ENCODE data around the gene KRT13. TPM values are rescaled to one million over a fixed set of nuclear protein-coding genes. Genes with fewer than 3 reads are reported as not detected.
"Not testable (repeated sequence)": the region's sequence is repeated elsewhere in the genome, so short reads cannot be mapped to it uniquely, and the experiment has no call there.

The KRT13 gene
- total RNA-seq, 1 donor from 2014 or later = 5.5 TPM

DNA sequence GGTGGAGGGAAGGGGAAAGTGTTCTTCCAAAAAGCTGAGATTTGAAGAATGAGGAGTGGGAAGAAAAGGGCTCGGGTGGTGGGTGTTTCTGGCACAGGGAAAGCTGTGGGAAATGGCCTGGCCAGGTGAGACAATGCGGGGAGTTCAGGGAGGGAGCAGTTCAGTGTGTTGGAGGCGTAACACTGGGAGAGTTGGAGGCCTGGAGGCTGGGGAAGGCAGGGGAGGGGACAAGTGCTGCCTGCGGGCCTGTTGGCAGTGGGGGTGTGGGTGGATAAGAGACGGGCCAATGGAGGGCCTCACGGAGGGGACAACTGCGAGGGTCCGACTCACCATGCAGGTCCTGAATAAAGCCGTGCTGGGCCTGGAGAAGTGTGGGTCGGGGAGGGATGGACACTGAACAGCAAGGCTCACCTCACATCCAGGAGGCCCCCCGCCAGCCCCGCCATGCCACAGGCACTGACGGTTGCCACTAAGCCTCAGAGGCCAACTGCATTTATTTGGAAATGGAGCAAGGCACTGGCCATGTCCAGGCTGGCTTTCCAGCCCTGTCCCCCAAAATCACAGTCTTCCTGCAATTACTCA lies 40.5 kb upstream of the KRT13 start:
- no peak for DNase-seq
- Histone ChIP-seq H3K4me3 (no peak overlapping the region), H3K4me1 (peaks cover 14% of the 10 kb centered on the region), H3K36me3 (no peaks in the 10 kb centered on the region), H3K27me3 (no peaks in the 10 kb centered on the region), H3K9me3 (no peaks in the 10 kb centered on the region), H3K27ac (no peak overlapping the region)
- TF ChIP-seq, protein P1, sequence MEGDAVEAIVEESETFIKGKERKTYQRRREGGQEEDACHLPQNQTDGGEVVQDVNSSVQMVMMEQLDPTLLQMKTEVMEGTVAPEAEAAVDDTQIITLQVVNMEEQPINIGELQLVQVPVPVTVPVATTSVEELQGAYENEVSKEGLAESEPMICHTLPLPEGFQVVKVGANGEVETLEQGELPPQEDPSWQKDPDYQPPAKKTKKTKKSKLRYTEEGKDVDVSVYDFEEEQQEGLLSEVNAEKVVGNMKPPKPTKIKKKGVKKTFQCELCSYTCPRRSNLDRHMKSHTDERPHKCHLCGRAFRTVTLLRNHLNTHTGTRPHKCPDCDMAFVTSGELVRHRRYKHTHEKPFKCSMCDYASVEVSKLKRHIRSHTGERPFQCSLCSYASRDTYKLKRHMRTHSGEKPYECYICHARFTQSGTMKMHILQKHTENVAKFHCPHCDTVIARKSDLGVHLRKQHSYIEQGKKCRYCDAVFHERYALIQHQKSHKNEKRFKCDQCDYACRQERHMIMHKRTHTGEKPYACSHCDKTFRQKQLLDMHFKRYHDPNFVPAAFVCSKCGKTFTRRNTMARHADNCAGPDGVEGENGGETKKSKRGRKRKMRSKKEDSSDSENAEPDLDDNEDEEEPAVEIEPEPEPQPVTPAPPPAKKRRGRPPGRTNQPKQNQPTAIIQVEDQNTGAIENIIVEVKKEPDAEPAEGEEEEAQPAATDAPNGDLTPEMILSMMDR (IDR thresholded peaks at IDR 0.05) = no peak
- intact Hi-C loops (cut with DNase I) = loop anchor here (5.0 kb wide), 1 partner anchor 101 kb away; no protein-coding TSS in a partner anchor
- no peak for ATAC-seq

DNA sequence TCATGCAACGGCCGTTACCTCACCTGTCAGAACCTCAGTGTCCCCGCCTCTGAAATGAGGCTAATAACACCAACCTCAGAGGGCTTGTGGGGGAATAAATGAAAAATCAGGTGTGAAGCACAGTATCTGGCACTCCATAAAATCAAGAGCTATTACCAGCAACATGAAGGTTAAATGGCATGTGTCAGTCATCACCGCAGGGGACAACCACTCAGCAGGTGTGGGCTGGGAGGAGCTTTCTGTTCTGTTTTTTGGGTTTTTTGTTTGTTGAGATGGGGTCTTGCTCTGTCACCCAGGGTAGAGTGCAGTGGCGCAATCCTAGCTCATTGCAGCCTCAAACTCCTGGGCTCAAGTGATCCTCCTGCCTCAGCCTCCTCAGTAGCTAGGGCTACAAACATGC lies 39.5 kb upstream of the KRT13 start:
- ATAC-seq (no peak), DNase-seq (no peak)
- Histone ChIP-seq H3K9me3 (no peaks in the 10 kb centered on the region), H3K36me3 (no peaks in the 10 kb centered on the region), H3K27ac (no peak overlapping the region), H3K4me3 (no peak overlapping the region), H3K4me1 (peaks cover 14% of the 10 kb centered on the region), H3K27me3 (no peaks in the 10 kb centered on the region)
- intact Hi-C loops (cut with DNase I) = loop anchor here (5.0 kb wide), 1 partner anchor 102 kb away; no protein-coding TSS in a partner anchor
- TF ChIP-seq, protein P1 (IDR thresholded peaks at IDR 0.05) = no peak

DNA sequence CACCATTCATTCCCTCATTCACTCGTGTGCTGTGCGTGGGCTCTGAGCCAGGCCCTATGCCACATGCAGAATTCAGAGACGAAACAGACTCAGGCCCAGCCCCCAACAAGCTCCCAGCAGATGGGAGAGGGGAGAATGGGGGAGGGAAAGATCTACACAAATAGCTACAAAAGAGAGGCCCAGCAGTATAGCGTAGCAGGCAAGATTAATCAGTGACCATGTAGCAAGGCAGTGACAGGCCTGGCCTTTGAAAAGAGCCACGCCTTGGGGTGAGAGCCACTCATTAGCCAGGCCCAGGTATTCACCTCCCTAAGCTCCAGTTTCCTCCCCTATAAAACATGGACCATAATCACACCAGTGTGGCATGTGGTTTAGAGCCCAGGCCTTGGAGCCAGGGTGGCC lies 39.1 kb upstream of the KRT13 start:
- TF ChIP-seq, protein P1 (IDR thresholded peaks at IDR 0.05) = no peak

DNA sequence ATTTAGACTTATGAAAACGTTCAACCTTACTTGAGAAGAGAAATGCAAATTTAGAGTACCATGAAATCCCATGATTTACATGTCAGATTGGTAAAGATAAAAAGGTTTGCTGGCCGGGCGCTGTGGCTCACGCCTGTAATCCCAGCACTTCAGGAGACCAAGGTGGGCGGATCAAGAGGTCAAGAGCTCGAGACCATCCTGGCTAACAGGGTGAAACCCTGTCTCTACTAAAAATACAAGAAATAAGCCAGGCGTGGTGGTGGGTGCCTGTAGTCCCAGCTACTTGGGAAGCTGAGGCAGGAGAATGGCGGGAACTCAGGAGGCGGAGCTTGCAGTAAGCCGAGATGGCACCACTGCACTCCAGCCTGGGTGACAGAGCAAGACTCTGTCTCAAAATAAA lies 37.4 kb upstream of the KRT13 start:
- H3K27ac ChIP-seq; H3K4me1 ChIP-seq; DNase-seq; ATAC-seq; H3K27me3 ChIP-seq; H3K9me3 ChIP-seq; H3K4me3 ChIP-seq; H3K36me3 ChIP-seq; intact Hi-C loops (cut with DNase I): not testable (repeated sequence)

More for the DNA sequence above, 39.1 kb upstream of the KRT13 start:
- Histone ChIP-seq H3K4me1 (peaks cover 14% of the 10 kb centered on the region), H3K4me3 (no peak overlapping the region), H3K9me3 (no peaks in the 10 kb centered on the region), H3K27me3 (no peaks in the 10 kb centered on the region), H3K27ac (no peak overlapping the region), H3K36me3 (no peaks in the 10 kb centered on the region)
- intact Hi-C loops (cut with DNase I) = no loop called here
- DNase-seq (no peak), ATAC-seq (peak; percentile 53)

DNA sequence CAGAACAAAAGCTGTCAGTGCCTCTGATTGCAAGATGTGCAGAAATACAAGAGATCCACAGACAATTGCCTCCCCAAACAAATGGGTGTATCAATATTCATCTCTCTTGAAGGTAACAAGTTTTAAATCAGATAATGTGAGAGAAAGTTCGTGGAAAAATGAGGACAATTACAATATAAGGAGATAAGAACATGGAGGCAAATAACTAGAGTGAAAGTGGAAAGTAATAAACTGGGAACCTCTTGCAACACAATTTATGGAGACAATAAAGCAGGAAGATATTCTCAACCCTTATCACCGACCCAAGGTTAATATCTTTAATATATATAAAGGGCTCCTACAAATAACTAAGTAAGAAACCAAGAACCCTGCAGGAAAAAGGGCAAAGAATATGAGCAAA lies 36.9 kb upstream of the KRT13 start:
- no peak for ATAC-seq
- intact Hi-C loops (cut with DNase I) = no loop called here
- H3K36me3 ChIP-seq = no peaks in the 10 kb centered on the region

DNA sequence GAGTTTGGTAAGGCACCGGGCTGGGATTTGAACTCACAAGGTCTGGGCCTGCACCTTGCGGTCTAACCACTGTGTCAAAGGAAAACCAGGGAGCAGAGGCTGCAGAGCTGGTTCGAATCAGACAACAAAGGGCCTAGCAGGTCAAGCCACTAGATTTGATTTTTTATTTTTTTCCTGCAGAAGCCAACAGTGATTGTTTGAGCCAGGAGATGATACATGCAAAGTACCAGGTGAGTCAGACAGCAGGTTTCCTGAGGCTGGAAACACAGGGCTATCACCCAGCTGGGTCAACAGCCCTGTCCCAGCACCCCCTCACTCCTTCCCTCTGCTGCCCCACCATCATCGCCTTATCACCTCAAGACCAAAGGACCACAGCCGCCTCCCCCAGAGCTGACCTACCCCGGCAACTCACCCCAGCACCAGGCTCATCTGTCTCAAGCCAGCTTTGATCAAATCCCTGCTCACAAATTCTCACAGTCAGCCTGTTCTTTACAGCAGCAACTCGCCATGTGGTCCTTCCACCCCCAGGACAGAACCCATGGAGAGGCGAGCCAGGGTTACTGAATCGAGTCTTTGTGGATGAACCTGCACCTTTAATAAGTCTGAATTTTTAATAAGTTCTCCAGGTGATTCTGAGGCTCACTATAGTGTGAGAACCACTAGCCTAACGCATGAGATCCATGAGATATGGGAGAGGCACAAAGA lies 35.7 kb upstream of the KRT13 start:
- Histone ChIP-seq H3K4me3 (no peak overlapping the region), H3K27ac (no peak overlapping the region), H3K9me3 (no peaks in the 10 kb centered on the region), H3K4me1 (no peaks in the 10 kb centered on the region), H3K27me3 (no peaks in the 10 kb centered on the region), H3K36me3 (no peaks in the 10 kb centered on the region)
- TF ChIP-seq, protein P1 (IDR thresholded peaks at IDR 0.05) = no peak
- intact Hi-C loops (cut with DNase I) = no loop called here
- no peak for DNase-seq
- ATAC-seq = no peak

More for the DNA sequence above, 36.9 kb upstream of the KRT13 start:
- H3K4me1 ChIP-seq = no peaks in the 10 kb centered on the region
- no peaks in the 10 kb centered on the region for H3K27me3 ChIP-seq
- no peaks in the 10 kb centered on the region for H3K9me3 ChIP-seq
- H3K4me3 ChIP-seq = no peak overlapping the region
- no peak overlapping the region for H3K27ac ChIP-seq
- TF ChIP-seq, protein P1 (IDR thresholded peaks at IDR 0.05) = no peak
- DNase-seq = no peak

All from upper lobe of right lung (tissue), 1 donor.